ENCODE measurements around the gene MRM1.

DNA sequence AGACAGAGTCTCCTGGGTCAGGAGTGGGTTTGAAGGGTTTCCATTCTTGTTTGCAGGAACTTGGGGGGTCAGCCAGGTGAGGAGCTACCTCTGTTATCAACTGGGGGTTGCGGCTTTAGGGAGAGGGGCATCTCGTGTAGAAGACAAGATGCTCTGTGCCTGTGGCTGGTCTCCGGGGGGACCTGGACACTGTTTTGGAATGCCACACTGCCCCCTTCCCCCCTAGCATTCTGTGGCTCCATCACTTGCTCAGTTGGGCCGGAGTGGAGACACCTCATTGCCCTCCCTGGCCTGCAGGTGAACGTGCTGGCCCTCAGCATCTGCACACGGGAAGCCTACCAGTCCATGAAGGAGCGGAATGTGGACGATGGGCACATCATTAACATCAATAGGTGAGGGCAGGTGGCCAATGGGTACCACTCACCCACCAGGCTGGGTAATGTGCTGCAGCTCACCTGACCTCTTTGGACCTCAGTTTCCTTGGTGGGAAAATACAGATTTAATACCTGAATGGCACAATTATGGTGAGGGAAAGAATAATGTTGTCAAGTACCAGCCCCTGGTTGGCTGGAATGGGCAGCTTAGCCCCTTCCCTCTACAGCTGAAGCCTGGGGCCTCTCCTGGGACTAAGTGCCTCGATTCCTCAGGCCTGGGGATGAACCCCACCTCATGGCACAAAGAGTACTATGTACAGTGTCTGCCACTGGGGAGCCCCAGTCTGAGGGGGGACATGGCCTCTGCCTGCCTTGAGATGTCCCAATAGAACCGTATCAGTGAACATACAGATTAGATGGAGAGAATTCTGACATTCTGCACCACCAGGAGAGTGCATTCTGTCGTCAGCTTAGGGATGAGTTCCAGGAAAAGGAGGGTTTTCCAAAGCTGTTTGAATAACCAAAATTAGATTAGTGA, 3.3 kb upstream of the MRM1 start:
- TF ChIP-seq POLR2A (IDR thresholded peaks at IDR 0.05) (no peak), POLR2AphosphoS5 (IDR thresholded peaks at IDR 0.05; ENCODE audit: insufficient read depth in 1 of 2, low read depth in 1 of 2) (no peak)
- TF ChIP-seq, protein P1, sequence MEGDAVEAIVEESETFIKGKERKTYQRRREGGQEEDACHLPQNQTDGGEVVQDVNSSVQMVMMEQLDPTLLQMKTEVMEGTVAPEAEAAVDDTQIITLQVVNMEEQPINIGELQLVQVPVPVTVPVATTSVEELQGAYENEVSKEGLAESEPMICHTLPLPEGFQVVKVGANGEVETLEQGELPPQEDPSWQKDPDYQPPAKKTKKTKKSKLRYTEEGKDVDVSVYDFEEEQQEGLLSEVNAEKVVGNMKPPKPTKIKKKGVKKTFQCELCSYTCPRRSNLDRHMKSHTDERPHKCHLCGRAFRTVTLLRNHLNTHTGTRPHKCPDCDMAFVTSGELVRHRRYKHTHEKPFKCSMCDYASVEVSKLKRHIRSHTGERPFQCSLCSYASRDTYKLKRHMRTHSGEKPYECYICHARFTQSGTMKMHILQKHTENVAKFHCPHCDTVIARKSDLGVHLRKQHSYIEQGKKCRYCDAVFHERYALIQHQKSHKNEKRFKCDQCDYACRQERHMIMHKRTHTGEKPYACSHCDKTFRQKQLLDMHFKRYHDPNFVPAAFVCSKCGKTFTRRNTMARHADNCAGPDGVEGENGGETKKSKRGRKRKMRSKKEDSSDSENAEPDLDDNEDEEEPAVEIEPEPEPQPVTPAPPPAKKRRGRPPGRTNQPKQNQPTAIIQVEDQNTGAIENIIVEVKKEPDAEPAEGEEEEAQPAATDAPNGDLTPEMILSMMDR (IDR thresholded peaks at IDR 0.05): no peak

All from vagina (tissue), 2 donors.